GM23338 (cell line): ENCODE data around the gene RPS8. TPM values are rescaled to one million over a fixed set of nuclear protein-coding genes. Genes with fewer than 3 reads are reported as not detected.

Source experiments
- ATAC-seq: fragments of 200-7000 bp; cut with Tn5 transposase; 3 replicates; pipeline ENCODE4 v1.9.1; 2020
- DNase-seq: peaks from one replicate; pipeline ENCODE4 v3.0.0-alpha.2; 2015; ENCODE audit warnings: low spot score
- H2AFZ ChIP-seq: fragments of 200-600 bp; sonication (generic); 2 replicates; pipeline ENCODE4 v1.8.0; 2016; ENCODE audit warnings: antibody characterized with exemption, mild to moderate bottlenecking, moderate library complexity
- H3F3A ChIP-seq: fragments of 200-600 bp; sonication (generic); replicated peaks from 2 replicates; pipeline ENCODE4 v1.8.0; 2017; ENCODE audit warnings: antibody characterized with exemption, mixed run types, low read depth
- H3K27ac ChIP-seq: fragments of 200-600 bp; sonication (generic); 2 replicates; pipeline ENCODE4 v1.6.1; 2016; ENCODE audit warnings: low read depth
- H3K27me3 ChIP-seq: fragments of 200-600 bp; sonication (generic); 2 replicates; pipeline ENCODE4 v1.8.0; 2016; ENCODE audit warnings: mild to moderate bottlenecking, mixed run types, moderate library complexity; ENCODE audit not compliant: insufficient read depth
- H3K36me3 ChIP-seq: fragments of 200-600 bp; sonication (generic); 2 replicates; pipeline ENCODE4 v1.8.0; 2016; ENCODE audit warnings: mild to moderate bottlenecking; ENCODE audit not compliant: insufficient read depth
- H3K4me1 ChIP-seq: fragments of 200-600 bp; sonication (generic); 2 replicates; pipeline ENCODE4 v1.8.0; 2016; ENCODE audit warnings: mild to moderate bottlenecking, moderate library complexity; ENCODE audit not compliant: insufficient read depth
- H3K4me2 ChIP-seq: fragments of 200-600 bp; sonication (generic); 2 replicates; pipeline ENCODE4 v1.7.1; 2017; ENCODE audit warnings: mixed run types
- H3K4me3 ChIP-seq: fragments of 200-600 bp; sonication (generic); 2 replicates; pipeline ENCODE4 v1.6.1; 2016; ENCODE audit warnings: mixed run types
- H3K79me2 ChIP-seq: fragments of 200-600 bp; sonication (generic); replicated peaks from 2 replicates; pipeline ENCODE4 v1.8.0; 2017; ENCODE audit warnings: mild to moderate bottlenecking; ENCODE audit not compliant: insufficient read depth
- H3K9me2 ChIP-seq: fragments of 200-600 bp; sonication (generic); 2 replicates; pipeline ENCODE4 v1.8.0; 2017; ENCODE audit not compliant: insufficient read depth
- H4K20me1 ChIP-seq: fragments of 200-600 bp; sonication (generic); replicated peaks from 2 replicates; pipeline ENCODE4 v1.8.0; 2017; ENCODE audit warnings: mild to moderate bottlenecking; ENCODE audit not compliant: insufficient read depth
- H3K27ac Mint-ChIP-seq: 2 replicates; pipeline ENCODE4 v1.8.0; 2020; ENCODE audit warnings: inconsistent platforms, mild to moderate bottlenecking, moderate library complexity, mixed read lengths
- H3K27me3 Mint-ChIP-seq: 3 replicates; pipeline ENCODE4 v1.8.0; 2022; ENCODE audit warnings: low read depth, mild to moderate bottlenecking, moderate library complexity, mixed read lengths, inconsistent platforms; ENCODE audit not compliant: insufficient read depth, poor library complexity
- H3K36me3 Mint-ChIP-seq: 3 replicates; pipeline ENCODE4 v1.8.0; 2021; ENCODE audit warnings: low read depth, mild to moderate bottlenecking, inconsistent platforms, moderate library complexity, mixed read lengths
- H3K4me1 Mint-ChIP-seq: 3 replicates; pipeline ENCODE4 v1.8.0; 2020; ENCODE audit warnings: mild to moderate bottlenecking, inconsistent platforms, mixed read lengths
- H3K4me3 Mint-ChIP-seq: 3 replicates; pipeline ENCODE4 v1.8.0; 2021; ENCODE audit warnings: moderate library complexity, mild to moderate bottlenecking, inconsistent platforms, mixed read lengths
- H3K9me3 Mint-ChIP-seq: 3 replicates; pipeline ENCODE4 v1.8.0; 2020; ENCODE audit warnings: moderate library complexity, mild to moderate bottlenecking, inconsistent platforms, mixed read lengths
- CTCF ChIP-seq, 2 experiments: fragments of 200-600 bp in 1 of 2; sonication (generic) in 1 of 2; conservative IDR thresholded peaks; 2 replicates each; pipeline versions ENCODE4 v1.5.1 to v1.6.1; 2016 to 2017; ENCODE audit warnings: antibody characterized with exemption in 2 of 2, low read depth in 2 of 2, mild to moderate bottlenecking in 2 of 2, moderate library complexity in 1 of 2
- polyA plus RNA-seq: library from polyadenylated mRNA; unstranded; fragments of >200 nt; fragmentation: Nextera tagmentation; extraction: Ambion mirVana; gene quantifications from 2 replicates; pipeline ENCODE4 v1.2.1, GENCODE V29; 2016
- small RNA-seq: library from RNA; depleted of rRNA; stranded (forward); fragments of <200 nt; gene quantifications from one replicate; pipeline ENCODE3, GENCODE V24; 2014; ENCODE audit warnings: low replicate concordance
- total RNA-seq: library from RNA; depleted of rRNA; stranded (reverse); fragments of >200 nt; shearing (Covaris generic); gene quantifications from 2 replicates; pipeline ENCODE4 v1.2.3, GENCODE V29; 2014; rRNA removed

RPS8 gene
- total and polyA plus RNA-seq, 2 experiments from 2014 or later = 1,756 to 2,427 TPM

GRCh38 chr1:44828003-44828651 is 52.8 kb downstream of the RPS8 start:
- Histone ChIP-seq H3K36me3 (no peaks in the 10 kb centered on the region), H3K4me2 (no peak overlapping the region), H4K20me1 (no peaks in the 10 kb centered on the region), H3K27ac (no peak overlapping the region), H3K4me3 (no peak overlapping the region), H3K4me1 (no peaks in the 10 kb centered on the region), H3K9me2 (no peaks in the 10 kb centered on the region), H3F3A (no peaks in the 10 kb centered on the region), H3K79me2 (no peaks in the 10 kb centered on the region), H2AFZ (no peak overlapping the region), H3K27me3 (no peaks in the 10 kb centered on the region)
- Mint-ChIP-seq H3K4me3 (no peak overlapping the region), H3K36me3 (no peaks in the 10 kb centered on the region), H3K9me3 (no peaks in the 10 kb centered on the region), H3K27me3 (peaks cover 6% of the 10 kb centered on the region), H3K4me1 (peaks cover 19% of the 10 kb centered on the region), H3K27ac (no peak overlapping the region; the same call in 1 of the 2 replicates)
- no peak for TF ChIP-seq CTCF (conservative IDR thresholded peaks at IDR 0.05; ENCODE audit: low read depth in 2 of 2)
- DNase-seq (no peak), ATAC-seq (no peak; the same call in 2 of the 3 replicates)

Small RNA genes lying within 50 kb of the gene (small RNA-seq; reads per million reads assigned to genes)
- gene RNU5D-1 = 333 reads per million, percentile 100 among the genes with 10 or more reads in this experiment
- 106 reads per million, percentile 99 among the genes with 10 or more reads in this experiment for gene SNORD38A
- not detected for gene SNORD38B
- gene SNORD46 = 725 reads per million, percentile 100 among the genes with 10 or more reads in this experiment
- not detected for gene SNORD55

Other genes starting within 250 kb of the RPS8 start
- 4.3 and 20.8 TPM in 2 replicates for gene TMEM53, start 101.1 kb upstream of the RPS8 start, total RNA-seq
- 10.6 and 15.4 TPM in 2 replicates for gene TMEM53, start 101.1 kb upstream of the RPS8 start, polyA plus RNA-seq
- 0.31 and 0.62 TPM in 2 replicates for gene ARMH1, start 100.8 kb upstream of the RPS8 start, total RNA-seq
- gene ARMH1, start 100.8 kb upstream of the RPS8 start, polyA plus RNA-seq = 1.0 TPM in 1 of 2 replicates, not detected in the other
- not detected in 2 replicates for gene RNU5D-1, start 44.4 kb upstream of the RPS8 start, total RNA-seq
- gene RNU5D-1, start 44.4 kb upstream of the RPS8 start, polyA plus RNA-seq = not detected in 2 replicates
- 58.2 and 62.9 TPM in 2 replicates for gene KIF2C, start 35.7 kb upstream of the RPS8 start, total RNA-seq
- 35.9 and 38.0 TPM in 2 replicates for gene KIF2C, start 35.7 kb upstream of the RPS8 start, polyA plus RNA-seq
- gene BEST4, start 12.6 kb downstream of the RPS8 start, total RNA-seq = 0.58 and 0.63 TPM in 2 replicates
- gene BEST4, start 12.6 kb downstream of the RPS8 start, polyA plus RNA-seq = 1.5 and 1.6 TPM in 2 replicates
- gene PLK3, start 24.8 kb downstream of the RPS8 start, total RNA-seq = 11.8 and 15.1 TPM in 2 replicates
- 7.6 and 8.7 TPM in 2 replicates for gene PLK3, start 24.8 kb downstream of the RPS8 start, polyA plus RNA-seq
- gene DYNLT4, start 31.8 kb downstream of the RPS8 start, total RNA-seq = 0.73 TPM in 1 of 2 replicates, not detected in the other
- not detected in 2 replicates for gene DYNLT4, start 31.8 kb downstream of the RPS8 start, polyA plus RNA-seq
- gene BTBD19, start 33.0 kb downstream of the RPS8 start, total RNA-seq = 0.16 and 0.66 TPM in 2 replicates
- gene BTBD19, start 33.0 kb downstream of the RPS8 start, polyA plus RNA-seq = 0.33 and 0.37 TPM in 2 replicates
- gene PTCH2, start 67.7 kb downstream of the RPS8 start, total RNA-seq = 0.63 and 0.74 TPM in 2 replicates
- gene PTCH2, start 67.7 kb downstream of the RPS8 start, polyA plus RNA-seq = 0.52 and 0.74 TPM in 2 replicates
- gene EIF2B3, start 211.1 kb downstream of the RPS8 start, total RNA-seq = 30.3 and 36.4 TPM in 2 replicates
- 28.6 and 31.9 TPM in 2 replicates for gene EIF2B3, start 211.1 kb downstream of the RPS8 start, polyA plus RNA-seq
- gene HECTD3, start 235.8 kb downstream of the RPS8 start, total RNA-seq = 31.0 and 31.4 TPM in 2 replicates
- gene HECTD3, start 235.8 kb downstream of the RPS8 start, polyA plus RNA-seq = 13.1 and 16.6 TPM in 2 replicates
- gene UROD, start 236.7 kb downstream of the RPS8 start, total RNA-seq = 82.4 and 90.9 TPM in 2 replicates
- 106 and 108 TPM in 2 replicates for gene UROD, start 236.7 kb downstream of the RPS8 start, polyA plus RNA-seq